ENCODE data around the gene FGF23. TPM values are rescaled to one million over a fixed set of nuclear protein-coding genes. Genes with fewer than 3 reads are reported as not detected.

FGF23 gene
- total RNA-seq, 4 donors from 2014 or later: not detected

DNA sequence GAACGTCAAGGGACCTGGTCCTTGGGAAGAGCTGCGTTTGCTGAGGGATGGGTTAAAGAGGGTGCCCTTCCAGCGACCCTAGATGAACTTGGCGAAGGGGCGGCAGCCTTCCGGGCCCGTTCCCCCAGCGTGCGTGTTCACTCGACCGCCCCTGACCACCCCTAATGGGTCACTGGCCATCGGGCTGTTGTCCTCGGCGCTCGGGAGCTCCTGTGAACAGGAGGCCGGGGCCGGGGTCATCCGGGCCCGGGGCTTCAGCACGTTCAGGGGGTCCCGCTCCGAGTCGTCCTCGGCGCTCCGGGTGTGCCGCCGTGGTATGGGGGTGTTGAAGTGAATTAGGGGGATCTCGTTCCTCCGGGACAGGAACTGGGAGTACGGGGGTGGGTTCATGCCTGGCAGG is 9.2 kb downstream of the FGF23 start:
- Histone ChIP-seq H3K9me3 (no peaks in the 10 kb centered on the region), H3K27ac (no peak overlapping the region), H3K27me3 (peaks cover 16% of the 10 kb centered on the region), H3K4me3 (no peak overlapping the region), H3K4me1 (no peaks in the 10 kb centered on the region), H3K36me3 (no peaks in the 10 kb centered on the region)
- WGBS, 2 donors (ENCODE audit: low coverage in 1 of 2): 97% methylated on average over 31 of the region's 31 CpGs; no CpG with 5 or more reads in 1 of the 2 donors
- no peak for DNase-seq
- intact Hi-C loops (cut with DNase I; ENCODE audit: low total_unique reads): no loop called here
- TF ChIP-seq POLR2AphosphoS5 (IDR thresholded peaks at IDR 0.05) (no peak), EP300 (IDR thresholded peaks at IDR 0.05; ENCODE audit: low read depth) (no peak), POLR2A (IDR thresholded peaks at IDR 0.05) (no peak)
- TF ChIP-seq, protein P1, sequence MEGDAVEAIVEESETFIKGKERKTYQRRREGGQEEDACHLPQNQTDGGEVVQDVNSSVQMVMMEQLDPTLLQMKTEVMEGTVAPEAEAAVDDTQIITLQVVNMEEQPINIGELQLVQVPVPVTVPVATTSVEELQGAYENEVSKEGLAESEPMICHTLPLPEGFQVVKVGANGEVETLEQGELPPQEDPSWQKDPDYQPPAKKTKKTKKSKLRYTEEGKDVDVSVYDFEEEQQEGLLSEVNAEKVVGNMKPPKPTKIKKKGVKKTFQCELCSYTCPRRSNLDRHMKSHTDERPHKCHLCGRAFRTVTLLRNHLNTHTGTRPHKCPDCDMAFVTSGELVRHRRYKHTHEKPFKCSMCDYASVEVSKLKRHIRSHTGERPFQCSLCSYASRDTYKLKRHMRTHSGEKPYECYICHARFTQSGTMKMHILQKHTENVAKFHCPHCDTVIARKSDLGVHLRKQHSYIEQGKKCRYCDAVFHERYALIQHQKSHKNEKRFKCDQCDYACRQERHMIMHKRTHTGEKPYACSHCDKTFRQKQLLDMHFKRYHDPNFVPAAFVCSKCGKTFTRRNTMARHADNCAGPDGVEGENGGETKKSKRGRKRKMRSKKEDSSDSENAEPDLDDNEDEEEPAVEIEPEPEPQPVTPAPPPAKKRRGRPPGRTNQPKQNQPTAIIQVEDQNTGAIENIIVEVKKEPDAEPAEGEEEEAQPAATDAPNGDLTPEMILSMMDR (IDR thresholded peaks at IDR 0.05): no peak
- in situ Hi-C loops (cut with MboI; ENCODE audit: low pct_ligation_motif_present in 1 of 4, low pct_unique_long_range_greater_than_20kb in 1 of 4, low sequenced_read_pairs in 3 of 4): loop anchor here in 1 of 4 donors (25.0 kb wide), 1 partner anchor 92 kb away; no protein-coding TSS in a partner anchor

DNA sequence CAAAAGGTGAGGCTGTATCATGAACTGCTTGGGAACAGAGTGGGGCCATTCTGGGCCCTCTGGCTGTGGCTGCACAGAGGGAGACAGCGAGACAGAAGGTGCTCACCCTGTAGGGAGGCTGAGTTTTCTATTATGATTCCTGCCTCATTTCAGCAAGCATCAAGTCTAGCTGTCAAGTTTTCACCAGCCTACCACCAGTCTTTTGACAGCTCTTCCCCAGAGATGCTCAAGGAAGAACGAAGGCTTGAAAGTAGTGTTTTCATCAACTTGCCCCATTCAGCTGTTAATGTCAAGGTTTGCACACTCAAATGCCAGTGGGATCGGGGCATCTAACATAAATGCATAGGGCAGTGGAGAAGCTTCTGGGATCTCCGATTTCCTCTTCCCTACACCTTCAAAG is 10.0 kb downstream of the FGF23 start:
- in situ Hi-C loops (cut with MboI; ENCODE audit: low pct_ligation_motif_present in 1 of 4, low pct_unique_long_range_greater_than_20kb in 1 of 4, low sequenced_read_pairs in 3 of 4) (loop anchor here in 1 of 4 donors (25.0 kb wide), 1 partner anchor 93 kb away; no protein-coding TSS in a partner anchor), intact Hi-C loops (cut with DNase I; ENCODE audit: low total_unique reads) (no loop called here)
- H3K4me3 ChIP-seq: no peak overlapping the region
- H3K36me3 ChIP-seq: no peaks in the 10 kb centered on the region
- peaks cover 16% of the 10 kb centered on the region for H3K27me3 ChIP-seq
- 45 to 90% methylated on average over 2 to 4 of the region's 4 CpGs for WGBS, 2 donors (ENCODE audit: low coverage in 1 of 2)
- DNase-seq: no peak
- no peak overlapping the region for H3K27ac ChIP-seq
- TF ChIP-seq EP300 (IDR thresholded peaks at IDR 0.05; ENCODE audit: low read depth): no peak
- TF ChIP-seq, protein P1 (IDR thresholded peaks at IDR 0.05): no peak
- TF ChIP-seq POLR2AphosphoS5 (IDR thresholded peaks at IDR 0.05): no peak
- TF ChIP-seq POLR2A (IDR thresholded peaks at IDR 0.05): no peak
- H3K4me1 ChIP-seq: no peaks in the 10 kb centered on the region
- H3K9me3 ChIP-seq: no peaks in the 10 kb centered on the region

DNA sequence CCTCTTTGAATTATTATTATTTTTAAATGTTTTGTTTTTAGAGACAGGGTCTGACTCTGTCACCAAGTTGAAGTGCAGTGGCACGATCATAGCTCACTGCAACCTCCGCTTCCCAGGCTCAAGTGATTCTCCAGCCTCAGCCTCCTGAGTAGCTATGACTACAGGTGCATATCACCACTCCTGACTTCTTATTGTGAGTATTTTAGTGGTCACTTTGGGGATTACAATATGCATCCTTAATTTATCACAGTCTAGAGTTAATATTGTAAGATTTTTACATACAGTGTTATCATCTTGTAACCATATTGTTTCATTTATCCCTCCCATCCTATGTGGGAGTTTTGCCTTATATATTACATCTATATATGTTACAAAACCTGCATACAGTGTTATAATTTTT is 13.4 kb downstream of the FGF23 start:
- no peak for TF ChIP-seq POLR2AphosphoS5 (IDR thresholded peaks at IDR 0.05)
- no peak for TF ChIP-seq POLR2A (IDR thresholded peaks at IDR 0.05)
- TF ChIP-seq, protein P1 (IDR thresholded peaks at IDR 0.05): no peak
- no peak for TF ChIP-seq EP300 (IDR thresholded peaks at IDR 0.05; ENCODE audit: low read depth)
- in situ Hi-C loops (cut with MboI; ENCODE audit: low pct_ligation_motif_present in 1 of 4, low pct_unique_long_range_greater_than_20kb in 1 of 4, low sequenced_read_pairs in 3 of 4) (loop anchor here in 1 of 4 donors (25.0 kb wide), 1 partner anchor 96 kb away; no protein-coding TSS in a partner anchor), intact Hi-C loops (cut with DNase I; ENCODE audit: low total_unique reads) (no loop called here)
- no peak for DNase-seq
- Histone ChIP-seq H3K4me1 (no peaks in the 10 kb centered on the region), H3K27me3 (peaks cover 16% of the 10 kb centered on the region), H3K9me3 (no peaks in the 10 kb centered on the region), H3K27ac (no peak overlapping the region), H3K4me3 (no peak overlapping the region), H3K36me3 (no peaks in the 10 kb centered on the region)
- WGBS, 2 donors (ENCODE audit: low coverage in 1 of 2): 93 to 100% methylated on average over 2 of the region's 2 CpGs

DNA sequence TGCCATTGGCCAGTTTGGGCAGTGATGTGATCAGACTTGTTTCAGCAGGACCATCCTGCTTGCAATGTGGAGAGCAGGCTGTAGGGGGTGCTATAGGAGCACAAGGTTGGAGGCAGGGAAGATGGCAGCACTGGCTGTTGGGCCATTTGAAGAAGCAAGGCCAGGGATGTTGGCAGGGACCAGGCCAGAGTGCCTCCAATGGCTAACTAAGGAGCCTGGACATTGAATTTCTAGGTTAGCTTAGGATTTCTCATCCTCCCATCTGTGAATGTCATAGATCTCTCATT is 23.5 kb downstream of the FGF23 start:
- Histone ChIP-seq H3K27me3 (no peaks in the 10 kb centered on the region), H3K27ac (no peak overlapping the region), H3K36me3 (peaks cover 0 to 11% (median 5%) of the 10 kb centered on the region in 4 donors), H3K4me1 (no peaks in the 10 kb centered on the region), H3K4me3 (no peak overlapping the region), H3K9me3 (no peaks in the 10 kb centered on the region)
- in situ Hi-C loops (cut with MboI; ENCODE audit: low pct_ligation_motif_present in 1 of 4, low pct_unique_long_range_greater_than_20kb in 1 of 4, low sequenced_read_pairs in 3 of 4) (loop anchor here in 1 of 4 donors (25.0 kb wide), 1 partner anchor 106 kb away; no protein-coding TSS in a partner anchor), intact Hi-C loops (cut with DNase I; ENCODE audit: low total_unique reads) (loop anchor here (10.0 kb wide), 1 partner anchor 169 kb away; no protein-coding TSS in a partner anchor)
- peak; percentile 24 for DNase-seq
- TF ChIP-seq, protein P1 (IDR thresholded peaks at IDR 0.05): peak in 4 of 5 experiments; percentile 19 to 30 (median 26)
- TF ChIP-seq POLR2AphosphoS5 (IDR thresholded peaks at IDR 0.05): no peak
- no peak for TF ChIP-seq POLR2A (IDR thresholded peaks at IDR 0.05)
- no peak for TF ChIP-seq EP300 (IDR thresholded peaks at IDR 0.05; ENCODE audit: low read depth)
